Stimulated activated CD4-positive, alpha-beta T cell treated with anti-CD3 and anti-CD28 coated beads, TNF-alpha, amount 100 ng/mL, for 1 hour (primary cell): ENCODE measurements around the gene DAPK1.

Experiments used
- DNase-seq, 3 donors: peaks; one replicate each; pipeline ENCODE4 v3.0.0-alpha.2; 2020; ENCODE audit warnings: low read depth in 3 of 3, low spot score in 1 of 3

Gene DAPK1

GRCh38 chr9:87587864-87588263 lies 90.2 kb downstream of the DAPK1 start:
- DNase-seq, result no peak

- no peak for DNase-seq
These were observed 90.7 kb downstream of the DAPK1 start for GRCh38 chr9:87588339-87588738.

- no peak for DNase-seq
These were observed 93.3 kb downstream of the DAPK1 start for GRCh38 chr9:87590996-87591395.

- no peak for DNase-seq
These were observed 95.1 kb downstream of the DAPK1 start for GRCh38 chr9:87592554-87593358.

- DNase-seq, result no peak
These were observed 95.8 kb downstream of the DAPK1 start for GRCh38 chr9:87593359-87593980.

GRCh38 chr9:87594194-87594593 lies 96.5 kb downstream of the DAPK1 start:
- no peak for DNase-seq

- DNase-seq, result no peak
These were observed 97.0 kb downstream of the DAPK1 start for GRCh38 chr9:87594662-87595061.

- no peak for DNase-seq
These were observed 97.9 kb downstream of the DAPK1 start for GRCh38 chr9:87595610-87596009.

- DNase-seq, result no peak
These were observed 99.2 kb downstream of the DAPK1 start for GRCh38 chr9:87596862-87597261.

- no peak for DNase-seq
These were observed 100.2 kb downstream of the DAPK1 start for GRCh38 chr9:87597710-87598443.

GRCh38 chr9:87599901-87600610 lies 102.4 kb downstream of the DAPK1 start:
- no peak for DNase-seq

GRCh38 chr9:87601176-87601575 lies 103.5 kb downstream of the DAPK1 start:
- no peak for DNase-seq

GRCh38 chr9:87601595-87601994 lies 103.9 kb downstream of the DAPK1 start:
- DNase-seq, result no peak

GRCh38 chr9:87602933-87603643 lies 105.4 kb downstream of the DAPK1 start:
- DNase-seq, result no peak

GRCh38 chr9:87603854-87604490 lies 106.3 kb downstream of the DAPK1 start:
- DNase-seq, result no peak

GRCh38 chr9:87604886-87605588 lies 107.4 kb downstream of the DAPK1 start:
- no peak for DNase-seq

- DNase-seq, result no peak
These were observed 108.0 kb downstream of the DAPK1 start for GRCh38 chr9:87605676-87606075.

- no peak for DNase-seq
These were observed 109.3 kb downstream of the DAPK1 start for GRCh38 chr9:87606841-87607521.

- no peak for DNase-seq
These were observed 110.2 kb downstream of the DAPK1 start for GRCh38 chr9:87607859-87608258.
